Spinal cord (tissue), 10 donors: Measurements from ENCODE around the gene RPP25L. TPM values are rescaled to one million over a fixed set of nuclear protein-coding genes. Genes with fewer than 3 reads are reported as not detected.

Source experiments
- DNase-seq, 6 donors: peaks; one replicate each; pipeline versions ENCODE4 v3.0.0 to v3.0.0-alpha.2; 2013 to 2015; ENCODE audit warnings: low spot score in 6 of 6, low read depth in 4 of 6
- H3K27ac ChIP-seq: one replicate; pipeline ENCODE4 v1.5.1; 2013; ENCODE audit warnings: low read depth, low read length, control low read depth
- H3K27me3 ChIP-seq: one replicate; pipeline ENCODE4 v1.6.1; 2013; ENCODE audit warnings: low read length; ENCODE audit not compliant: control insufficient read depth, insufficient read depth
- H3K36me3 ChIP-seq: one replicate; pipeline ENCODE4 v1.6.1; 2013; ENCODE audit warnings: low read length; ENCODE audit not compliant: control insufficient read depth, insufficient read depth
- H3K4me1 ChIP-seq: one replicate; pipeline ENCODE4 v1.6.1; 2013; ENCODE audit warnings: low read length; ENCODE audit not compliant: control insufficient read depth, insufficient read depth
- H3K4me3 ChIP-seq: one replicate; pipeline ENCODE4 v1.5.1; 2013; ENCODE audit warnings: low read depth, low read length, control low read depth
- H3K9me3 ChIP-seq: one replicate; pipeline ENCODE4 v1.6.1; 2013; ENCODE audit warnings: low read length; ENCODE audit not compliant: control insufficient read depth, insufficient read depth
- WGBS: methylation state at CpG from one replicate; pipeline ENCODE4 v1.1.5; 2013; ENCODE audit warnings: missing lambda C conversion rate; ENCODE audit not compliant: insufficient coverage; 5-methylcytosine and 5-hydroxymethylcytosine counted together
- polyA plus RNA-seq, 2 donors: library from polyadenylated mRNA; unstranded; fragments of 120-200 nt; gene quantifications; one replicate each; pipeline ENCODE4 v1.2.1, GENCODE V29; 2013; ENCODE audit not compliant: insufficient read length in 2 of 2
- total RNA-seq, 2 donors: library from RNA; depleted of rRNA in 1 of 2; stranded (reverse); fragments of 120-200 nt in 1 of 2; fragments of >200 nt in 1 of 2; gene quantifications; one replicate each; pipeline versions ENCODE4 v1.2.3 to v1.2.4, GENCODE V29; 2013 to 2014
- donor health status: healthy.

RPP25L gene
- total and polyA plus RNA-seq, 4 donors = 10.4 to 29.4 (median 18.4) TPM

DNA sequence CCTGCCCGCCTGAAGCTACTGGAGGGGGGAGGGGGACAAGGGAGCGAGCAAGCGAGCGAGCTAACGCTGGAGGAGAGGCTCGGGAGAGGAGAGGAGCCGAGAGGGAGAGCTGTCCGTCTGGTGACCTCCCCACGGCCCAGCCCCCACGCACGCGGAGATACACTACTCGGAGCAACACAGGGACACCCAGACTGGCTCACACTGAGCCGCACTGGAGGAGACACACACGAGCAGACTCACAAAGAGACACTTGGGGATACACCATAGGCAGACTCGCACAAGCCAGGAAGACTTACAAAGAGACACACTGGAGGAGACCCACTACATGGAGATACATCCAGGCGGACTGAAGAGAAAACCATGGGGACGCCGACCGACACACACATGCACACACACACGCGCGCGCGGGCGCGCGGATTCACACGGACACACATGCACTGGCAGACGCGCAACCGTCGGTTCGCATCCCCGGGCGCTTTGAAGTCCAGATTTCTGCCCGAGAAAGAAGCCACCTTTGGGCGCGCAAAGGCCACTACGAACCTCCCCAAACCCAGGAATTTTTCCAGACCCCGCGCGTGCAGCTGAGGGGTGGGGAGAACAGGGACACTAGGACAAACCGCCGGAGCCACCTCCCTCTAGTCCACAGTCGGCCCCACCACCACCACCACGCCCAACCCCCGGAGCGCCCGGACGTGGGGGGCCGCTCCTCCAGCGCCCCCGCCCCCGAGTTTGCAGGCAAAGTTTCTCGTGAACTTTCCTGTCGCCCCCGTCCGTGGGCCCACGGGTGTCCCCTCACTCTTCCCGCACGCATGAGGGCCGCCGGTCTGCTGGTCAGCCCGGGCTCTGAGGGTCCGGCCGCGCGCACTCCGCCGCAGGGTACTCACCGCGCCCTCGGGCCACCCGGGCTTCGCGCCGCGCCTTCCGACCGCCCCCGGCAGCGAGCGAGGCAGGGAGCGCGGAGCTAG is 22.9 kb downstream of the RPP25L start:
- peak overlapping the region; percentile 38 for H3K27ac ChIP-seq
- H3K4me1 ChIP-seq = peaks cover 62% of the 10 kb centered on the region
- peak overlapping the region; percentile 63 for H3K4me3 ChIP-seq
- H3K36me3 ChIP-seq = no peaks in the 10 kb centered on the region
- peaks cover 20% of the 10 kb centered on the region for H3K27me3 ChIP-seq
- DNase-seq = peak in 2 of 6 donors; percentile 82 to 88
- under 1% methylated on average over 77 of the region's 86 CpGs for WGBS
- H3K9me3 ChIP-seq = no peaks in the 10 kb centered on the region

GRCh38 chr9:34587271-34587670 is 24.6 kb downstream of the RPP25L start:
- DNase-seq = no peak
- H3K4me1 ChIP-seq = peaks cover 57% of the 10 kb centered on the region
- no peak overlapping the region for H3K4me3 ChIP-seq
- WGBS = 79% methylated on average over 2 of the region's 2 CpGs
- H3K27ac ChIP-seq = no peak overlapping the region
- H3K36me3 ChIP-seq = no peaks in the 10 kb centered on the region
- H3K9me3 ChIP-seq = no peaks in the 10 kb centered on the region
- peaks cover 6% of the 10 kb centered on the region for H3K27me3 ChIP-seq

DNA sequence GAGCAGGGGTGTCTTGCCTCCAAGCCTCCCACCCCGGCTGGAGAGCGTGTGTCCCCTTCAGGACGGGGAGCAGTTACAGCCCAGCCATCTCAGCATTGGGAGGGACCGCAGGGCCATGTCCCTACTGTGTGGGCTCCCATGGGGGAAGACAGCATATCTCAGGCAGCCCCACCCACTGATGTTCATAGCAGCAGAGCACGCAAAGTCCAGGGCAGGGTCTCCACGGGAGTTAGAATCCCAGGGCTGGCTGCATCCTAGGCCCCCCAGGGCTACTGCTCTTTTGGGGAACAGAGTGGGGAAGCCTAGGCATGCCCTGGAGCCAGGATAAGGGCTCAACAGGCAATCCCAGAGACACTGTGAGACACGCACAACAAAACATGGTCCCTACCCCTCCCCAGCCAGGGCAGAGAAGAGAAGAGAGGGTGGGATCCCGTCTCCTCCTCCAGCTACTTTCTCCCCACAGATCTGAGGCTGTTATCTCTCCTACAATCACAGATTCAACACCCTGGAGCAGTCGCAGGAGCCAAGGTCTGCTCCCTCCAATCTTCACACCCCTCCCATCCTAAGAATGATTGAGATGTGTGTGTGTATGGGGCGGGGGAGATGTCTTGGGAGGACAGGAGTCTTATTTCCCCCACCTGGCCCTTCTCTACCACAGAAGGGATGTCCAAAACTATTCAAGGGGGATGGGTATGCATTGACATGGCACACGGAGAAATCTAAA is 25.8 kb downstream of the RPP25L start:
- H3K4me1 ChIP-seq = peaks cover 47% of the 10 kb centered on the region
- WGBS = 32% methylated on average over 7 of the region's 11 CpGs
- DNase-seq = no peak
- H3K27me3 ChIP-seq = peaks cover 1% of the 10 kb centered on the region
- H3K27ac ChIP-seq = no peak overlapping the region
- no peaks in the 10 kb centered on the region for H3K9me3 ChIP-seq
- no peaks in the 10 kb centered on the region for H3K36me3 ChIP-seq
- no peak overlapping the region for H3K4me3 ChIP-seq

GRCh38 chr9:34584970-34585369 is 26.9 kb downstream of the RPP25L start:
- Histone ChIP-seq H3K9me3 (no peaks in the 10 kb centered on the region), H3K4me3 (no peak overlapping the region), H3K27me3 (no peaks in the 10 kb centered on the region), H3K4me1 (peaks cover 47% of the 10 kb centered on the region), H3K36me3 (peaks cover 7% of the 10 kb centered on the region), H3K27ac (no peak overlapping the region)
- 84% methylated on average over 4 of the region's 5 CpGs for WGBS
- DNase-seq = no peak

GRCh38 chr9:34582787-34583186 is 29.1 kb downstream of the RPP25L start:
- Histone ChIP-seq H3K36me3 (peaks cover 9% of the 10 kb centered on the region), H3K4me3 (no peak overlapping the region), H3K27ac (no peak overlapping the region), H3K4me1 (peaks cover 50% of the 10 kb centered on the region), H3K27me3 (no peaks in the 10 kb centered on the region), H3K9me3 (no peaks in the 10 kb centered on the region)
- WGBS = no CpG with 5 or more reads among the region's 5 CpGs
- peak in 1 of 6 donors; percentile 73 for DNase-seq

GRCh38 chr9:34581318-34581717 is 30.6 kb downstream of the RPP25L start:
- no peak overlapping the region for H3K27ac ChIP-seq
- no peaks in the 10 kb centered on the region for H3K9me3 ChIP-seq
- H3K27me3 ChIP-seq = no peaks in the 10 kb centered on the region
- no peak for DNase-seq
- H3K4me1 ChIP-seq = peaks cover 64% of the 10 kb centered on the region
- H3K36me3 ChIP-seq = peaks cover 14% of the 10 kb centered on the region
- WGBS = 20% methylated on average over 1 of the region's 3 CpGs
- H3K4me3 ChIP-seq = no peak overlapping the region

DNA sequence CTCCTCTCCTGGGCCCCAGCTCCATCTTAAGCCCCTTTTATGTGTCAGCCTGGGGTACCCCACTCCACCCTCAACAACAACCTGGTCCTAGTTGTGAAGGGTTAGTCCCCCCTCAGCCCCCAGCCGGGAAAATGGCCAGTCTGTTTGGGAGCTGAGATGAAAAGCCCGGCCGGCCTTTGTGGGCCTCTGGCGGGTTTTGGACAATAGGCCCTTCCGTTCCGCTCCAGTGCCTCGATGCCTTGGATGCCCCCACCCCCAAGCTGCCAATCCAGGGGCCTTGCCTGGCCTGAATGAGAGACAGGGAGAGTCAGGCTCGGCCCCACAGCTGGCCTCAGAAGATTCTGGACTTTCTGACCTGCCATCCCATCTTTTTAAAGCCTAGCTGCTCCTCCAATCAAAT is 31.5 kb downstream of the RPP25L start:
- H3K27me3 ChIP-seq = no peaks in the 10 kb centered on the region
- peak overlapping the region; percentile 17 for H3K27ac ChIP-seq

GRCh38 chr9:34579808-34580163 is 32.1 kb downstream of the RPP25L start:
- peaks cover 25% of the 10 kb centered on the region for H3K36me3 ChIP-seq
- WGBS = 56% methylated on average over 5 of the region's 5 CpGs
- H3K27ac ChIP-seq = peak overlapping the region; percentile 17
- H3K4me3 ChIP-seq = no peak overlapping the region
- no peak for DNase-seq
- H3K27me3 ChIP-seq = no peaks in the 10 kb centered on the region
- H3K4me1 ChIP-seq = peaks cover 71% of the 10 kb centered on the region
- no peaks in the 10 kb centered on the region for H3K9me3 ChIP-seq

More for the DNA sequence above, 31.5 kb downstream of the RPP25L start:
- Histone ChIP-seq H3K9me3 (no peaks in the 10 kb centered on the region), H3K36me3 (peaks cover 20% of the 10 kb centered on the region), H3K4me3 (no peak overlapping the region), H3K4me1 (peaks cover 68% of the 10 kb centered on the region)
- WGBS = 25% methylated on average over 6 of the region's 8 CpGs
- peak in 2 of 6 donors; percentile 72 to 80 for DNase-seq

DNA sequence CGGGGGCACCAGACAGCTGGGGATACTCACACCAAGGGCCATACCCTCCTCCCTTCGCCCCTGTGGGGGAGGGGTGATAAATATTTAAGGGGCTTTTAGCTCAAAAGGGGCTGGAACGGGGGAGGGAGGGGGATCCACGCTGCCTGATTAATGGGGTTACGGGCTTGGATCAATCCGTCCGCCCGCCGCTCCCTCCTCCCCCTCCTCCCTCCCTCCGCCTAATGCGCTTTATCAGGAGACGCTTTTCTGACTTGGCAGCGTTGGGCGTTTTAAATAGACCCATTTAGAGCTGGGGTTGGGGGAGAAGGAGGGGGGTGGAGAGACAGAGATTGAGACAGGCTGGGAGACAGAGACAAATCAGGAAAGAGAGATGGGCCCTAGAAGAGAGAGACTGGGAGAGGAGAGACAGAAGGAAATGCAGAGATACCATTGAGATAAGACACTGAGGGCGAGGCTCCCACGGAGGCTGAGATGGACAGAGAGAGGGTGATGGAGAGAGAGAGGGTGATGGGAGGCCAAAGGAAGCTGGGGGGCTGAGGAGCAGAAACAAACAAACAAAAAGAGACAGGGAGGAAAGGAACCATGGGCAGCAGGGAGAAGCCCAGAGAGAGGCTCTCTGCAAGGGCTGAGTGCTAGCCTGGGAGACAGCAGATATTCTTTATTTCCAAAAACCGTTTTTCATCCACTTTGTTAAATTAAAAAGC is 32.6 kb downstream of the RPP25L start:
- WGBS = 16% methylated on average over 4 of the region's 17 CpGs
- peak in 2 of 6 donors; percentile 89 to 91 for DNase-seq
- H3K27ac ChIP-seq = peak overlapping the region; percentile 70
- H3K4me1 ChIP-seq = peaks cover 71% of the 10 kb centered on the region
- H3K4me3 ChIP-seq = no peak overlapping the region
- no peaks in the 10 kb centered on the region for H3K27me3 ChIP-seq
- H3K36me3 ChIP-seq = peaks cover 30% of the 10 kb centered on the region
- no peaks in the 10 kb centered on the region for H3K9me3 ChIP-seq
